ENCODE measurements around the gene IFTAP. TPM values are rescaled to one million over a fixed set of nuclear protein-coding genes. Genes with fewer than 3 reads are reported as not detected.

Gene IFTAP
- total and polyA plus RNA-seq, 10 of the 15 experiments (the other 5 are each of a cell fraction or from before 2014, with no cell fraction given): 0.32 to 1.0 (median 0.63) TPM; not detected in 2

DNA sequence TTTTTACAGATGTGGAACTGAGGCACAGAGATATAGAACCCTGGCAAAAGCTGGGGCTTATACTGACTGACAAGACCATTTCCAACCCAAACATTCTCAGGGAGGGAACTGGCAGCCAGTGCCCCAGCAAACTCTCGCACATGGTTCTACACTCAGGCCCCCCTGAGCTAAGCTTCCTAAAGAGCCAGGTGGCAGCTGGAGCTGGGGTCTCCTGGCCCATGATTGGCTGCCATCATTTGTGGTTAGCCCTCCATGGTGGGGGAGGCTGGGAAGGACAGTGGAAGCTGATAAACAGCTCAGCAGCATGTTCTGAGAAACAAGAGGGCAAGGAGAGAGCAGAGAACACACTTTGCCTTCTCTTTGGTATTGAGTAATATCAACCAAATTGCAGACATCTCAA, 26.6 kb upstream of the IFTAP start, which contains the start of gene RAG1:
Gene RAG1 (plus strand): TSS at position 314 of the 400 bp plus-strand sequence. CDS start 5,298 bp downstream, outside the sequence.
- ChIA-PET SMC1A (ENCODE audit: uncharacterized antibody, unreplicated experiment) (interaction anchor here (1.2 to 1.8 kb wide), 2 partner anchors 143 to 179 kb away, joined by 3 to 7 read pairs; no protein-coding TSS in a partner anchor), POLR2A (no interaction called here), CTCF (interaction anchor here (1.0 to 10.8 kb wide), 3 partner anchors 104 to 275 kb away, joined by 3 to 208 read pairs (median 9); no protein-coding TSS in a partner anchor), RAD21 (ENCODE audit: unreplicated experiment) (no interaction called here)
- intact Hi-C loops (cut with micrococcal nuclease; ENCODE audit: unreplicated experiment): loop anchor here (2.0 kb wide), 1 partner anchor 55 kb away; no protein-coding TSS in a partner anchor
- Histone ChIP-seq H3K4me1 (ENCODE audit: control insufficient read depth, insufficient read depth, low read length) (no peaks in the 10 kb centered on the region), H3K4me2 (ENCODE audit: control insufficient read depth, insufficient read depth) (no peak within 1 kb of the TSS), H4K20me1 (ENCODE audit: control insufficient read depth, insufficient read depth) (no peaks in the 10 kb centered on the region), H3K9me3 (replicated peaks; ENCODE audit: control insufficient read depth, insufficient read depth, low read length) (no peaks in the 10 kb centered on the region), H3K79me2 (ENCODE audit: control insufficient read depth, insufficient read depth, low read length) (no peaks in the 10 kb centered on the region), H3K27me3 (replicated peaks in 1 of 2; ENCODE audit: control insufficient read depth in 2 of 2, insufficient read depth in 2 of 2, low read length in 1 of 2) (peaks cover 0 to 8% of the 10 kb centered on the region in 2 experiments; a peak in 1 of 4 replicates), H3K4me3 (no peak within 1 kb of the TSS), H2AFZ (ENCODE audit: control insufficient read depth, low read depth, low read length) (no peak within 1 kb of the TSS), H3K9ac (ENCODE audit: control insufficient read depth, insufficient read depth, low read length) (no peak within 1 kb of the TSS), H3K36me3 (ENCODE audit: control insufficient read depth in 2 of 2, insufficient read depth in 2 of 2, low read length in 1 of 2) (no peaks in the 10 kb centered on the region), H3K27ac (ENCODE audit: control insufficient read depth, insufficient read depth) (no peak within 1 kb of the TSS)
- WGBS (ENCODE audit: insufficient coverage, insufficient replicate concordance, low lambda C conversion rate, missing lambda C conversion rate): 31% methylated on average over 1 of the region's 1 CpG
- TF ChIP-seq ATF7 (IDR thresholded peaks at IDR 0.05; ENCODE audit: low read depth) (no peak), IRF4 (IDR thresholded peaks at IDR 0.05; ENCODE audit: low read depth, low read length) (no peak)
- in situ Hi-C loops (cut with MboI): no loop called here
- BruUV-seq (replicated peaks): no TSS peak
- no peak for FAIRE-seq
- DNase-seq (ENCODE audit: low read depth, low spot score): no peak
- ATAC-seq: no peak

- Histone ChIP-seq H3K4me3 (no peak overlapping the region), H2AFZ (ENCODE audit: control insufficient read depth, low read depth, low read length) (no peak overlapping the region), H3K27ac (ENCODE audit: control insufficient read depth, insufficient read depth) (no peak overlapping the region), H3K36me3 (ENCODE audit: control insufficient read depth in 2 of 2, insufficient read depth in 2 of 2, low read length in 1 of 2) (no peaks in the 10 kb centered on the region), H3K9ac (ENCODE audit: control insufficient read depth, insufficient read depth, low read length) (no peak overlapping the region), H3K79me2 (ENCODE audit: control insufficient read depth, insufficient read depth, low read length) (no peaks in the 10 kb centered on the region), H3K4me1 (ENCODE audit: control insufficient read depth, insufficient read depth, low read length) (no peaks in the 10 kb centered on the region), H3K4me2 (ENCODE audit: control insufficient read depth, insufficient read depth) (no peak overlapping the region), H3K9me3 (replicated peaks; ENCODE audit: control insufficient read depth, insufficient read depth, low read length) (no peaks in the 10 kb centered on the region; the same call in 2 of the 3 replicates), H3K27me3 (replicated peaks in 1 of 2; ENCODE audit: control insufficient read depth in 2 of 2, insufficient read depth in 2 of 2, low read length in 1 of 2) (peaks cover 4 to 8% of the 10 kb centered on the region in 2 experiments; a peak in 2 of 4 replicates), H4K20me1 (ENCODE audit: control insufficient read depth, insufficient read depth) (no peaks in the 10 kb centered on the region)
- DNase-seq (ENCODE audit: low read depth, low spot score): no peak
- FAIRE-seq: no peak
- ChIA-PET SMC1A (ENCODE audit: uncharacterized antibody, unreplicated experiment) (no interaction called here), RAD21 (ENCODE audit: unreplicated experiment) (no interaction called here), POLR2A (no interaction called here), CTCF (interaction anchor here (10.8 kb wide), 1 partner anchor 178 kb away, joined by 208 read pairs; no protein-coding TSS in a partner anchor)
- intact Hi-C loops (cut with micrococcal nuclease; ENCODE audit: unreplicated experiment): no loop called here
- TF ChIP-seq GABPA (IDR thresholded peaks at IDR 0.05; ENCODE audit: low read depth) (no peak), MYB (IDR thresholded peaks at IDR 0.05; ENCODE audit: borderline replicate concordance, low read depth, low read length) (no peak), EP300 (IDR thresholded peaks at IDR 0.05; ENCODE audit: borderline replicate concordance in 1 of 2, control insufficient read depth in 1 of 2, low read depth in 2 of 2, low read length in 2 of 2) (no peak), NR2C2 (IDR thresholded peaks at IDR 0.05; ENCODE audit: borderline replicate concordance, control insufficient read depth, insufficient read length, low read depth) (no peak), FOXM1 (IDR thresholded peaks at IDR 0.05; ENCODE audit: low read depth, low read length) (no peak)
- no TSS peak for BruUV-seq (replicated peaks)
- 4% methylated on average over 4 of the region's 4 CpGs for WGBS (ENCODE audit: insufficient coverage, insufficient replicate concordance, low lambda C conversion rate, missing lambda C conversion rate)
- in situ Hi-C loops (cut with MboI): no loop called here
- ATAC-seq: no peak
Observed at GRCh38 chr11:36569095-36569494, 25.2 kb upstream of the IFTAP start.
